HCT116 (cell line): ENCODE data around the gene TMEM45A. TPM values are rescaled to one million over a fixed set of nuclear protein-coding genes. Genes with fewer than 3 reads are reported as not detected.

Experiments
- ATAC-seq: fragments of 200-7000 bp; cut with Tn5 transposase; 2 replicates; pipeline ENCODE4 v1.9.1; 2020; ENCODE audit warnings: mild to moderate bottlenecking, moderate library complexity
- BruUV-seq: library from RNA; stranded (reverse); fragments of 400-500 nt; replicated peaks from 2 replicates; lab custom pipeline; 2021; lab: Mats Ljungman, UMichigan
- CTCF ChIA-PET: fragments of 300-600 bp; sonication (Branson Sonifier 250); formaldehyde crosslinking; loops from one replicate; lab custom pipeline; 2021; ENCODE audit warnings: antibody characterized with exemption; lab: Charles Lee
- POLR2A ChIA-PET: fragments of 300-600, 350-600 bp; sonication (Branson Sonifier 250); formaldehyde crosslinking; loops from one replicate; lab custom pipeline; 2021; ENCODE audit warnings: antibody characterized with exemption; lab: Charles Lee
- RAD21 ChIA-PET, 2 experiments: fragments of 300-600 bp; sonication (Branson Sonifier 250); formaldehyde crosslinking; loops; one replicate each; lab custom pipeline; 2023; ENCODE audit warnings: low total read pairs in 2 of 2; ENCODE audit not compliant: uncharacterized antibody in 2 of 2, unreplicated experiment in 2 of 2, low non-redundant PET in 1 of 2; lab: Charles Lee
- DNase-seq: peaks from one replicate; pipeline ENCODE4 v3.0.0-alpha.2; 2010; ENCODE audit warnings: low read depth, low spot score
- H2AFZ ChIP-seq: fragments of 200-600 bp; shearing (Covaris generic), sonication (generic); 2 replicates; pipeline ENCODE4 v1.6.1; 2017; ENCODE audit warnings: low read depth, mixed run types, mixed read lengths, antibody characterized with exemption, low read length; ENCODE audit not compliant: poor library complexity, severe bottlenecking
- H3K27ac ChIP-seq: 2 replicates; pipeline ENCODE4 v1.5.1; 2012; ENCODE audit warnings: low read depth, low read length
- H3K27me3 ChIP-seq: fragments of 200-600 bp; sonication (generic); 2 replicates; pipeline ENCODE4 v1.6.1; 2016; ENCODE audit warnings: mixed run types, low read length, mixed read lengths; ENCODE audit not compliant: insufficient read depth
- H3K36me3 ChIP-seq, 2 experiments: fragments of 200-500 bp in 1 of 2; fragments of 200-600 bp in 1 of 2; sonication (Bioruptor generic) in 1 of 2; sonication (generic) in 1 of 2; 2 replicates each; pipeline versions ENCODE4 v1.5.1 to v1.6.1; 2014 to 2016; ENCODE audit warnings: low read length in 2 of 2, inconsistent platforms in 1 of 2, mixed read lengths in 1 of 2, mixed run types in 1 of 2; ENCODE audit not compliant: insufficient read depth in 2 of 2, control insufficient read depth in 1 of 2
- H3K4me1 ChIP-seq, 2 experiments: fragments of 200-600 bp in 1 of 2; sonication (generic) in 1 of 2; 2 replicates each; pipeline versions ENCODE4 v1.5.1 to v1.6.1; 2012 to 2017; ENCODE audit warnings: low read length in 2 of 2, inconsistent platforms in 1 of 2, mild to moderate bottlenecking in 1 of 2, mixed read lengths in 1 of 2, mixed run types in 1 of 2, moderate library complexity in 1 of 2; ENCODE audit not compliant: insufficient read depth in 2 of 2, control insufficient read depth in 1 of 2
- H3K4me2 ChIP-seq: fragments of 200-600 bp; sonication (generic); 2 replicates; pipeline ENCODE4 v1.6.1; 2017; ENCODE audit warnings: mixed run types, low read length, mixed read lengths
- H3K4me3 ChIP-seq, 2 experiments: fragments of 200-600 bp in 1 of 2; sonication (generic) in 1 of 2; replicated peaks in 1 of 2; 2 replicates each; pipeline ENCODE4 v1.5.1; 2011 to 2016; ENCODE audit warnings: low read length in 2 of 2, control low read depth in 1 of 2, low read depth in 1 of 2, mild to moderate bottlenecking in 1 of 2, mixed read lengths in 1 of 2, mixed run types in 1 of 2
- H3K79me2 ChIP-seq: fragments of 200-600 bp; sonication (generic); 2 replicates; pipeline ENCODE4 v1.6.1; 2017; ENCODE audit warnings: mild to moderate bottlenecking, mixed run types, low read length, moderate library complexity, mixed read lengths; ENCODE audit not compliant: insufficient read depth
- H3K9ac ChIP-seq: fragments of 200-600 bp; sonication (generic); 2 replicates; pipeline ENCODE4 v1.6.1; 2016; ENCODE audit warnings: low read length, mixed read lengths
- H3K9me2 ChIP-seq: fragments of 200-600 bp; sonication (generic), shearing (Covaris generic); 2 replicates; pipeline ENCODE4 v1.6.1; 2017; ENCODE audit warnings: mixed run types, mild to moderate bottlenecking, moderate library complexity; ENCODE audit not compliant: insufficient read depth
- H3K9me3 ChIP-seq, 2 experiments: fragments of 200-500 bp in 1 of 2; fragments of 200-600 bp in 1 of 2; sonication (Bioruptor generic) in 1 of 2; sonication (generic) in 1 of 2; 2 replicates each; pipeline ENCODE4 v1.6.1; 2014 to 2017; ENCODE audit warnings: low read length in 2 of 2, mixed read lengths in 2 of 2, inconsistent platforms in 1 of 2, low read depth in 1 of 2, mild to moderate bottlenecking in 1 of 2, mixed run types in 1 of 2, moderate library complexity in 1 of 2; ENCODE audit not compliant: control insufficient read depth in 1 of 2, insufficient read depth in 1 of 2
- H4K20me1 ChIP-seq: fragments of 200-600 bp; sonication (generic), shearing (Covaris generic); 2 replicates; pipeline ENCODE4 v1.6.1; 2017; ENCODE audit warnings: mixed run types, mild to moderate bottlenecking, moderate library complexity; ENCODE audit not compliant: insufficient read depth
- ATF3 ChIP-seq: IDR thresholded peaks from 2 replicates; pipeline ENCODE4 v1.6.1; 2012
- CBX3 ChIP-seq: IDR thresholded peaks from 2 replicates; pipeline ENCODE4 v1.6.1; 2012; ENCODE audit warnings: low read depth
- JUND ChIP-seq: IDR thresholded peaks from 2 replicates; pipeline ENCODE4 v1.6.1; 2012
- SP1 ChIP-seq: IDR thresholded peaks from 2 replicates; pipeline ENCODE4 v1.6.1; 2012; ENCODE audit warnings: low read depth
- TCF7L2 ChIP-seq: IDR thresholded peaks from 2 replicates; pipeline ENCODE4 v1.7.0; 2011; ENCODE audit warnings: borderline replicate concordance, inconsistent platforms; ENCODE audit not compliant: insufficient read depth, insufficient read length; ENCODE audit errors: extremely low read depth
- intact Hi-C: fragments of 100-400 bp; cut with micrococcal nuclease; formaldehyde crosslinking; loops from 2 replicates; pipeline ENCODE4 v1.10.0; 2022
- total RNA-seq: library from RNA; stranded (reverse); gene quantifications from one replicate; pipeline ENCODE4 v1.2.1, GENCODE V29; 2021; ENCODE audit not compliant: unreplicated experiment

Gene TMEM45A
- total RNA-seq, 1 experiment from 2014 or later: 5.0 TPM

GRCh38 chr3:100563652-100564211, 71.3 kb downstream of the TMEM45A start:
- RAD21 ChIA-PET: no interaction called here
- TF ChIP-seq JUND (no peak), CBX3 (no peak), TCF7L2 (no peak), SP1 (no peak)
- TF ChIP-seq, all 23 proteins: peak for 0
- no peaks in the 10 kb centered on the region for H3K4me1 ChIP-seq
- no peaks in the 10 kb centered on the region for H3K27me3 ChIP-seq
- ChIA-PET POLR2A (no interaction called here), CTCF (no interaction called here)
- no TSS peak for BruUV-seq
- H2AFZ ChIP-seq: no peak overlapping the region
- no peak overlapping the region for H3K9ac ChIP-seq
- H3K36me3 ChIP-seq: no peaks in the 10 kb centered on the region
- ATAC-seq (no peak), DNase-seq (no peak)
- H3K79me2 ChIP-seq: no peaks in the 10 kb centered on the region
- no peak overlapping the region for H3K4me2 ChIP-seq
- H3K27ac ChIP-seq: no peak overlapping the region
- no peaks in the 10 kb centered on the region for H3K9me3 ChIP-seq
- H3K4me3 ChIP-seq: no peak overlapping the region
- H3K9me2 ChIP-seq: no peaks in the 10 kb centered on the region
- H4K20me1 ChIP-seq: no peaks in the 10 kb centered on the region
- intact Hi-C loops: no loop called here

GRCh38 chr3:100570811-100571210, 78.4 kb downstream of the TMEM45A start:
- Histone ChIP-seq H4K20me1 (no peaks in the 10 kb centered on the region), H3K4me1 (no peaks in the 10 kb centered on the region)

More at GRCh38 chr3:100570811-100571210, 78.4 kb downstream of the TMEM45A start:
- TF ChIP-seq ATF3: no peak
- DNase-seq: no peak
- Histone ChIP-seq H3K9me3 (no peaks in the 10 kb centered on the region), H3K4me2 (no peak overlapping the region), H3K27ac (no peak overlapping the region), H3K9me2 (no peaks in the 10 kb centered on the region), H3K4me3 (no peak overlapping the region), H2AFZ (no peak overlapping the region), H3K79me2 (no peaks in the 10 kb centered on the region), H3K27me3 (no peaks in the 10 kb centered on the region), H3K36me3 (no peaks in the 10 kb centered on the region), H3K9ac (no peak overlapping the region)
- POLR2A ChIA-PET: no interaction called here
- intact Hi-C loops: no loop called here
- no TSS peak for BruUV-seq
- RAD21 ChIA-PET: no interaction called here
- CTCF ChIA-PET: no interaction called here
- no peak for ATAC-seq
